GM19372 (cell line): Measurements from ENCODE around the gene PKD1.
"Not testable (repeated sequence)": the region's sequence is repeated elsewhere in the genome, so short reads cannot be mapped to it uniquely, and the experiment has no call there.

ENCODE experiments used
- ATAC-seq: cut with Tn5 transposase; IDR thresholded peaks from one replicate; pipeline ENCODE4 v1.9.1; 2021; ENCODE audit warnings: mild to moderate bottlenecking, low read depth, moderate library complexity; ENCODE audit not compliant: unreplicated experiment

PKD1 gene

GRCh38 chr16:2111009-2111353 is 24.7 kb downstream of the PKD1 start:
- not testable (repeated sequence) for ATAC-seq

DNA sequence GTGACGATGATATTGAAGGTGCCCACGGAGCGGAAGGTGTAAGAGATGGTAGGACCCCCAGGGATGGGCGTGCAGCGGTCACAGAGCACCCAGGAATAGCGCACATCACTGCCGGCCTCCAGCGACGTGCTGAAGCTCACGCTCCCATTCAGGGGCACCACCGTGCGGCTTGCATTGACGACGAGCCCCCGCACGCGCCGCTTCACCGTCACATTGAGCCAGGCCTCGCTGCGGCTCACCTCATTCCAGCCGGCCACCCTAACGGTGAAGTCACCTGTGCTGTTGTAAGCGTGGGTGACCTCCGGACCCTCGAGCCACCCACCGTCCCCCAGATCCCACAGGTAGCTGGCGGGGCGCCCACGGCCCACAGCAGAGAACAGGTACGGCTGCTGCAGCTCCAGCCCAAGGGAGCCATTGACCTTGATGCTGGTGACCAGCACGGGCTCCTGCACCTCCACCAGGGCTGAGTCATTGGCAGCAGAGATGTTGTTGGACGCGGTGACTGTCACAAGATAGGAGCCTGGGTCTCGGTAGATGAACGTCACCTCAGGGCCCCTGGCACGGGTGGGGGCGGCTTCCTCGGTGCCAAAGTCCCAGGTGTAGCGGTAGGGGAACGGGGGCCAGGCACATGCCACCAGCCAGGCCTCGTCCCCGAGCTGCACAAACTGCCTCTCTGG is 25.2 kb downstream of the PKD1 start:
- not testable (repeated sequence) for ATAC-seq

GRCh38 chr16:2109872-2110271 is 25.8 kb downstream of the PKD1 start:
- not testable (repeated sequence) for ATAC-seq

DNA sequence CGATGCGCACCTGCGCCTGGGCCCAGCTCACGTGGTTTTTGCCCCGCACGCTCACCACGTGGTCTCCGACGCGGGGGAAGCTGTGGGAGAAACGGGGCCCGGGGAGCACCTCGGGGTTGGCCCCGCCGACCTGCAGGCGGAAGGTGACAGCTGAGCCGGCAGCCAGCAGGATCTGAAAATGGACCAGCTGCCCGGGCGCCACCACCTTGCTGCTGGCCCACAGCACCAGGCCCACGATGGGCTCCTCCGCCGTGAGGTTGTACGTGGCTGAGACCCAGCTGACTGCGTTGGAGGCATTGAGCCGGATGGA is 26.5 kb downstream of the PKD1 start:
- ATAC-seq: not testable (repeated sequence)

- not testable (repeated sequence) for ATAC-seq
These were observed 27.0 kb downstream of the PKD1 start for GRCh38 chr16:2108446-2109270.

DNA sequence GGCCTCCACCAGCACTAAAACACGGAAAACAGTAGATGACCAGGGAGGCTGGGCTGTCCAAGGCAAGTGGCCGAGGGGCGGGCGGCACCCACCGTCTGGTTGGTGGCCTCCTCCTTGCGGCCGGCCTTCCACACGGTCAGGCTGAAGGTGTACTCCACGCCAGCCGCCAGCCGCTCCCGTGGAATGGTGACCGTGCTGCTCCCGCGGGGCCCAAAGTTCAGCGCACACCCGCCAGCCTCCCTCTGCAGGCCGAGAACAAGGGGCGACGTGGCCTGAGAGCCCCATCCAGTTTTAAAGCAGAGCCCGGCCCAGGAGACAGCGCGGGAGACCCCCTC is 27.9 kb downstream of the PKD1 start:
- ATAC-seq: not testable (repeated sequence)

DNA sequence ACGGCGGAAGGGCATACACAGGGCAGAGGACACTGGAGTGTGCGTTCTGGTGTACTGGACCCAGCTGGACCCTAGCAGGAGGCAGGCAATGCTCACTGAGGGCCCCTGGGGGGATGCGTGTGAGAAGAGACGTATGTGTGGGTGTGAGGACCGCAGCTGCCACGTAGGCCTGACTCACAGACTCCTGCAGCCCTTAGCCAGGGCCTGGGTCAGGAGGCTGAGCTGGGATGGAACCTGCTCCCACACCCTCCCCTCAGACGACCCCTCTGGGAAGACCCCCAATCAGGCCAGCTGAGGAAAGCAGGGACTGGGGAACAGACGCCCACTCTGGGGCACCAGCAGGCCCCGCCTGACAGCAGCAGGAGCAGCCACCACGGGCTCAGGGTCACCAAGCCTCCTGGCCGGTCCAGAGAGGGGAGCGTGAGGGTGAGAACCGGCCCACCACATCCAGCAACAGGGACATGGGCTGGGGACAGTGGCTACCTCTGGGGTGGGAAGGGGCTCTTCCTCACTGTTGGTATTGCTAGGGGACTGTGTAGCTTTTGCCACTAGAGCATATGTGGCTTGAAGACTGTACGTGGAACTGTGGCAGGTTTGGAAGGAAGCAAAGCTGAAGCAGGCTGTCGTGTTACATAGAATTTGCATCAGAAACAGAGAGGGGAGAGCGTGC is 28.4 kb downstream of the PKD1 start:
- ATAC-seq: not testable (repeated sequence)

GRCh38 chr16:2106211-2106610 is 29.5 kb downstream of the PKD1 start:
- not testable (repeated sequence) for ATAC-seq

DNA sequence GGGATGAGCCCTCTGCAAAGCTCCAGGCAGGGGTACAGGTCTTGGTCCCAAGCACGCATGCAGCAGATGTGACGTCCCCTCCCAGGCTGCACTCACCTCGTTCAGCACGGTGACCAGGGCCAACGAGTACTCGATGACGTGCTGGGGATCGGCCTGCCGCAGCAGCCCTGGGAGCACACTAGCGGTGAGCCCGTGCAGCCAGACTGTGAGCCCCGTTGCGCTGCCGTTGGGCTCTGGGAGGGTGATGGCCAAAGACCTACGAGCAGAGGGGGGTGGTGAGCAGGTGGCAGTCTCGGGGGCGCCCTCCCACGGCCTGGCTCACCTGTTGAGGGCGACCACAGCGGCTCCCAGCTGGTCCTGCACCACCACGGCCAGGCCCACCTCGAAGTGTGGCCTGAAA is 29.9 kb downstream of the PKD1 start:
- not testable (repeated sequence) for ATAC-seq

DNA sequence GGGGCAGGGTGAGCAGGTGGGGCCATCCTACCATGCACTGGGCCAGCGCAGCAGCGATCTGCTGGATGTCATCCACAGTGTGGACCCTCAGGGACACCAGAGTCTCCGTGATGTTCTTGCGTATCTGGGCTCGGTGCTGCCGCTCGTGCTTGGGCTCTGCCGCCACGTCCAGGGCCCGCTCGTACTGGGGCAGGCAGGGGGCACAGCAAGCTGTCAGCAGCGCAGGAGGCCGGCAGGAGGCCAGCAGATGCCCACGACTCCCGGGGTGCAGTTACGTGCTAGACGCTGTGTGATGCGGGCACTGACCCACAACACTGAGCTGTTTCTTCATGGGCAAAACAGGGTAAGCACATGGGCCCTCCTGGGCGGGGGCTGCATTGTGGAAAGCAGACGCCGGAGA is 30.4 kb downstream of the PKD1 start:
- ATAC-seq: not testable (repeated sequence)

DNA sequence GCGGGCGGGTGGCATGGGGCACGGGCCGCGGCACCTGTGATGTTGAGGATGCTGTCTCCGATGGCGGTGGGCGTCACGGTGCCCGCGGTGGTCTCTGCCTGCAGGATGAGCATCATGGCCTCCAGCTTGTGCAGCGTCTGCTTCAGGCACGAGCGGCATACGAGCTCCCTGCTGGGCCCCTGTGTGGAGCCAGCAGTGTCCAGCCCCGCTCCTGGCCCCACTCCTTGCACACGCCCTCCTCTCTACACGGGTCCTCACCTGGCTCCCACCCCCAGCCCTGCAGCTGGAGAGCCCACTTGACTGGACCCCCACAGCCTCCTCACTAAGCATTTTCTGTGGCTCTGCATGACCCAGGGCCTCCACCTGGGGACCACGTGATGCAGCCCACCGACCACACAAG is 31.2 kb downstream of the PKD1 start:
- ATAC-seq: not testable (repeated sequence)

DNA sequence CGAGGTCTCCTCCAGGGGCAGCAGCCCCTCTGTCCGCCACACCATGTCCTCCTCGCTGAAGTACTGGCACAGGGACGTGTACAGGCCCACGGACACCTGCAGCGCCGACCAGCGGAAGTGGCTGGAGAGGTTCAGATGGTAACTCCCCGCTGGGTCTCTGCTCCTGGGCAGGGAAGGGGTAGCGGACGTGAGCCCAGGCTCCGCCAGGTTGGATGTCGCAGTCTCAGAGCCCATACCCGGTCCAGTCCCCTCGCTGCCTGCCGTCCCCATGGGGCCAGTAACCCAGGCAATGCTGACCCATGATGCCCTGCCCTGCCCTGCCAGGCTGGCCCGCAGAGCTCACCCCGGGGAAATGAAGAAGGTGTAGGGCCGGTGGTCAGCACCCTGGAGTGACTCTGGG is 33.2 kb downstream of the PKD1 start:
- no peak for ATAC-seq

DNA sequence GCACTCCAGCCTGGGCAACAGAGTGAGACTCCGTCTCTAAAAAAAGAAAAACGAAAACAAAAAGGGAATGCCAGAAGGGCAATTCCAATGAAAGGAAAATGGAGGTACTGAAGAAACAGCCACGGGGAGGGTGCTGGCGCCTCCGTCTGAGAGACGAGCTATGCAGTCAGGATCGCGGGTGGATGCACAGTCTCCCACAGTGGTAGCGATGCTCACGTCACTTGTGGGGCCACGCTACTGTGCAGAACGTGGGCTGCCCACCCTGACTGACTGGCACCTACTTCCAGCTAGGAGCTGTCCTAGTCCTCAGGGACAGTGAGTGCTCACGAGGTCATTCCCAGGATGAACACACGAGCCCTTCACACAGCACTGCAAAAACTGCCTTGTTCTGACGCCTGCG is 34.1 kb downstream of the PKD1 start:
- ATAC-seq: not testable (repeated sequence)

- ATAC-seq: not testable (repeated sequence)
These were observed 38.0 kb downstream of the PKD1 start for GRCh38 chr16:2097689-2098088.

GRCh38 chr16:2096853-2097595 is 38.7 kb downstream of the PKD1 start:
- no peak for ATAC-seq

DNA sequence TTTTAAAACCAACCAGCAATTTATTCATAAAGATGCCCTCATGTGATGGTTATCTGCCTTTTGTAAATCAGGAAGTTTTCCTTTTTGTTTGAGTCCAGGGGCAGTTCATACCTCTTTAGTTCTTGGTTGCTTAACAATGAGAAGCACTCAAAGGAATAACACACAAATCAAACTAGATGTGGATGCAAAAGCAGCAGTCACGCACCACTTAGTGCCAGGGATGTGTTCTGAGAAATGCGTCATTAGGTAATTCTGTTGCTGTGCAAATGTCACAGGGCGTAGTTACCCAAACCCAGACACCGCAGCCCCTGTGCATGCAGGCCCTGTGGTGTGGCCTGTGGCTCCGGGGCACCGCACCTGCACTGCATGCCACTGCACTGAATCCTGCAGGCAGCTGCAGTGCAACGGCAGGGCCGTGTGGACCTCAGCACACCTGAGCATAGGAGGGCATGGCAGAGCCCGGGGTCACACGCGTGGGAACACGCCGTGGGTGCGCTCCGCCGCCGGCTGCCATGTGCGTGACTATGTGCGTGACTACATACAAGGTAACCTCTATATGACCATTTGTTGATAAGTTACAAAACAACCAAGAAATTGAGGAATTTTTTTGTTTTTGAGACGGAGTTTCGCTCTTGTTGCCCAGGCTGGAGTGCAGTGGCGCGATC is 39.6 kb downstream of the PKD1 start:
- no peak for ATAC-seq

- ATAC-seq: no peak
These were observed 40.3 kb downstream of the PKD1 start for GRCh38 chr16:2095315-2095853.

- ATAC-seq: no peak
These were observed 41.9 kb downstream of the PKD1 start for GRCh38 chr16:2093793-2094192.

DNA sequence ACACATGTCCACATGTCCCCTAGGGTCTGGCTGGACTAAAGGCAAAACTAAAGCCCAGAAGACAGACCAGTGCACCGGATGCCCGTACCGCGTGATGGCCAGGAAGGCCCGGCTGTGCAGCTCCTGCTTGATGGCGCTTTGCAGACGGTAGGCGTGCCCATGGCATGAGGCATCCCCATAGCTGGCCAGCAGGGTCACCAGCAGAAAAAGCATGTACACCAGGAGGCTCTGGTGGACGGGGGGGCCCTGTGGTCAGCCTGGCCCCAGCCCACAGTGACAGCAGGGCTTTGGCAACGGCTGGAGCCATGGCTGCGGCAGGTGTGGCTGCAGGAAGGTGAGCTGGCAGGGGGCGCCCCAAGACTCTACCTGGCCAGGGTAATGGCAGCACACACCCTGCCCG is 42.8 kb downstream of the PKD1 start:
- ATAC-seq: no peak

DNA sequence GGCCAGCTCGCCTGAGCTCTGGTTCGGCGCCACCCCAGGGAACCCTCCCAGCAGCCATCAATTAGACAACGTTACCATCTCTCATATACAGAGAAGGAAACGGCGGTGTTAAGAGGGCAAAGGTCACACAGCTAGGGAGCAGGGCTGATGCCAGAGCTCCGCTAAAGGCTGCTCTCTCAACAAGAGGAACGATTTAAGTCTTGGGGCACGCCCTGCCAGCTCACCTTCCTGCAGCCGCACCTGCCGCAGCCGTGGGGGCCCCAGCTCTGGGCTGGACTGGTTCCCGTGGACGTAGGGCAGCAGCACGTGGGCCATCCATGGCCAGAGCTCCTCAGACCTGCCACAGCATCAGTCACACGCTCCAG is 43.5 kb downstream of the PKD1 start:
- no peak for ATAC-seq
